ENCODE data around the gene PARD6A.

The PARD6A gene

GRCh38 chr16:67657751-67658518 lies 2.8 kb upstream of the PARD6A start:
- H3K4me3 ChIP-seq (ENCODE audit: control insufficient read depth, low read depth, low read length) = no peak overlapping the region
- no peak for TF ChIP-seq CTCF (conservative IDR thresholded peaks at IDR 0.05; ENCODE audit: control insufficient read depth, insufficient read depth, low read depth, low read length)
- no peak for DNase-seq (ENCODE audit: low read depth)

- DNase-seq (ENCODE audit: low read depth) = no peak
- peak overlapping the region; percentile 86 for H3K4me3 ChIP-seq (ENCODE audit: control insufficient read depth, low read depth, low read length)
- no peak for TF ChIP-seq CTCF (conservative IDR thresholded peaks at IDR 0.05; ENCODE audit: control insufficient read depth, insufficient read depth, low read depth, low read length)
Measured at GRCh38 chr16:67658849-67659674, 1.7 kb upstream of the PARD6A start.

- no peak for TF ChIP-seq CTCF (conservative IDR thresholded peaks at IDR 0.05; ENCODE audit: control insufficient read depth, insufficient read depth, low read depth, low read length)
- peak within 1 kb of the TSS; percentile 86 for H3K4me3 ChIP-seq (ENCODE audit: control insufficient read depth, low read depth, low read length)
- DNase-seq (ENCODE audit: low read depth) = peak; percentile 83
Measured at GRCh38 chr16:67659675-67660563, 841 bp upstream of the PARD6A start, which contains the start of gene ACD. Gene ACD, minus strand, starts transcription at chr16:67660260. Its CDS starts 40 bp downstream, at chr16:67660220.

- H3K4me3 ChIP-seq (ENCODE audit: control insufficient read depth, low read depth, low read length) = peak overlapping the region; percentile 42
- TF ChIP-seq CTCF (conservative IDR thresholded peaks at IDR 0.05; ENCODE audit: control insufficient read depth, insufficient read depth, low read depth, low read length) = no peak
- peak; percentile 28 for DNase-seq (ENCODE audit: low read depth)
Measured at GRCh38 chr16:67661101-67661761, 471 bp downstream of the PARD6A start.

GRCh38 chr16:67661886-67662652 lies 1.3 kb downstream of the PARD6A start:
- no peak overlapping the region for H3K4me3 ChIP-seq (ENCODE audit: control insufficient read depth, low read depth, low read length)
- TF ChIP-seq CTCF (conservative IDR thresholded peaks at IDR 0.05; ENCODE audit: control insufficient read depth, insufficient read depth, low read depth, low read length) = no peak
- DNase-seq (ENCODE audit: low read depth) = no peak

Data from fibroblast of mammary gland (primary cell).